ENCODE results near the gene HABP2.

The HABP2 gene

DNA sequence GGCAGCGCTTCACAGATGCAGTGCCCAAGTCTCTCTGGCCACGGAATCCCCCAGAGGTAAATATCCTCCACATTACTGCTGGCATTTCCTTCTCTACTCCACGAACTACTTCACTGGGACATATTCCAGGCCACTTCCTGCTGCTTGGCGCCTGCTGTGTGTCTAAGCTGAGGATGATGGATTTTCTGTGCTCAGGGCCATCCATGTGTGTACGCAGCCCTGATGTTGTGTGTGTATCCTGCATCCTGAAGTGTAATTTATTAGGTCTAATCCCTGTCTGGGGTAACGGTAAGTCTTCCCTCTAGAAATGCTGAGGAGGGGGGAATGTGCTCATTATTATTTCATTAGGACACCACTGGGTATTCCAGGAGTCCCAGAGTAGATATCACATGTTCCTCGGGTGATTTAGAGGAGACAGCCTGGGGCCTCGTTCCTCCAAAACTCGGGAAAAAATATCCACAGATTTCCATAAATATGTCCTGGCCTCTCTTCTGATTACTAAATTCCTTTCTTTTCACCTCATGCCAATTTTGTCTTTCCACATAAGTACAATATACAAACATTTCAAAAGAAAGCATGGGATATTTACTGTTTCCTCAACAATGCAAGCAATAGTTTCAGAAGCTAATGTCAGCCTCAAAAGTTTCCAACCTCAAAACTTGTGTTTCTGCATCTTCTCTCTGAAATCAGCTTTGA, 25.5 kb upstream of the HABP2 start:
- no peak for DNase-seq (ENCODE audit: low read depth)

DNA sequence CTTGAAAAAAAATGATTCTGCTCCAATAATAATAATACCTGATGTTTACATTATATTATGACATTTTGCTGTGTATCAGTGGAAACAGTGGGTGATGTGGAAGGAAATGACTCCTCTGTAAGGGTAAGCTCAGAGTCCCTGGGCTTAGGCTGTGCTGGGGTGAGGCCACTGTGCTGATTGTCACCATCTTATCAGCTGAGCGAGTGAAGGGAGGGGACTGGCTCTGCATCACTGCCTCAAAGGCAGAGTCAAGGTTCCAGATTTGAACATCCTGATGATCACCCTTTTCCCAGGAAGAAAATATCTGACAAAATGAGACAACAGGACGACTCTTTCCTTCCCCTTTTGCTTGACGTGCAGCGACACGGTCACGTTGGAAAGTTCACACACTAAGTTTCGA, 24.0 kb upstream of the HABP2 start:
- DNase-seq (ENCODE audit: low read depth) = no peak

DNA sequence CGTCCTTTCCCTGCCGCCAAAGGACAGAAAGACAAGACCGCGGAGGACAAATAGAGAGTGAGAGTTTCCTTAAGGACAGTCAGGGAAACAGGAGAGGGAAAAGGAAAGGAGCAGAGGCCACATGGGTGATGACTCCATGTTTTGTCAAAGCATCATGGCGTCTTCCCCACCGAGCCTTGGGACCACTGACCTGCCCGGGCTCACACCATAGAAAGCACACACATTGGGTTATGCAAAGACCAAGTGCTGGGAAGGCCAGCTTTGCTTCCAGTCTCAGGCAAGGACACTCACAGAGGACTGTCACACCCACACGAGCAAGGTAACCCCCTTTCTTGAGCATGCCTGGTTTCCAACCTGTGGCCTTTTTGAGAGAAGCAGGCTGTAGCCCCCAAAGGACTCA, 23.3 kb upstream of the HABP2 start:
- DNase-seq (ENCODE audit: low read depth) = no peak

DNA sequence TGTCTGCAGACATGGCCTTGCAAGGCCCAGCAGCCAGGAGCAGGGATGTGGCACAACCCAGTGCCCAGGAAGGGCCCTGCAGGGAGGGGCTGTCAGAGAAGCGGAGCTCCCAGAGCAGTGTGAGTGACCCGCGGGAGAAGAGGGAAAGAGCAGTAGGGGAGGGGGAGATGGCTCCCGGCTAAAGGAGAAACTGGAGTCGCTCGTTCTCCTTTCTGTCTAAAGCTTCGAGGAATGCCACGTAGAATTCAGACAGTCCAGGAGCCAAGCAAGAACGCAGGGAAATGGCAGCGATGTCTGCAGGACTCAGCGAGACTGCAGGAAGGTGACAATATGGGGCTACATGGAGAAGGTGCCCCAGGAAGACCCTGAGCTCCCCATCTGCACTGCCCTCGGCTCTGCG, 22.4 kb upstream of the HABP2 start:
- DNase-seq (ENCODE audit: low read depth) = no peak

DNA sequence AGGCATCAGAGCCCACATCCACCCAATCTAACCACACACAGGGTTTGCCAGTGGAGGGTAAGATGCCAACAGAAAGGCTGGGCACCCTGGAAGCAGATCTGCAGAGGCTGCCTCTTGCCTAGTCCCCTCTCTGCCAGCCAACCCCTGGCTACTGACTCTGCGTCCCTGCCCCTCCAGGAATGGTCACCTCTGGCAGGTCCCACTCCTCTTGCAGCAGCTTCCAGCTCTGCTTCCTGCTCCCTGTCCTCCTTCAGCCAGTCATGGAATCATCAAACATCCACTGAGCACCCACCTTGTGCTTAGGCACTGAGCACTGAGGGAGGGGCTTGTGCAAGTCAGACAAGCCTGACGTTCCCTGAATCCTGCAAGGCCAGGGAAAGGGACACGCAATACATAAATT, 20.1 kb upstream of the HABP2 start:
- no peak for DNase-seq (ENCODE audit: low read depth)

DNA sequence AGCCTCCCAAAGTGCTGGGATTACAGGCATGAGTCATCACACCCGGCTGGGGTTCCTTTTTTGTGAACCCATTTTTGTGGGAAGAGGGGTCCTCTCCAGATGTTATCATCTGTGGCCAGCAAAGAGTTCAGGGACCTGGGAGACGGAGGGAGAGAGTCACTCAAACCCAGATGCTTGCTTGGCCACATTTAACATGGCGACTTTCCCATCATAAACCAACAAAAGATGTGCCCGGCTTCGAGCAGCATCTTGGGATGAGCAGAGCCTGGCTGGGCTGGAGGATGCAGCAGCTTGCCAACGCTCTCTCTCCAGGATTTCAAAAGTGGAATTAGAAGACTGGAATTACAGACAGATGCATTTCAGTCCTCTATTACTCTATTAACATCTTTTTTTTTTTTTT, 19.1 kb upstream of the HABP2 start:
- DNase-seq (ENCODE audit: low read depth) = no peak

DNA sequence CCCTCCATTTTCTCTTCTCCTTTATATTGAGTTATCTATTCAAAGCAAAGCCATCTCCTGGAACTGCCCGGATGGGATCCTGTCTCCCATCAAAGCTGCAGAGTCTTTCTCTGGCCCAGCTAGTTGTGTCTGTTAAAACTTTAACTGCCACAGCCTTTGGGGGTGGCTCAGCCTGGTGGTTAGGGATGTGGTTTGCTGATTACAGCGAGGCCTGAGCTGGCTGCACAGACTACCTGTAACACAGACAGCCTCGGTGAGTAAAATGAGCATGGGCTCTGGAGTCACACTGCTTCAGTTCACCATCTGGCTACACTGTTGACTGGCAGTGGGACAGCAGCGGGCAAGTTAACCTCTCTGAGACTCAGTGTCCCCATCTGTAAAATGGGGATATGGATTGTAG, 18.4 kb upstream of the HABP2 start:
- DNase-seq (ENCODE audit: low read depth) = no peak

DNA sequence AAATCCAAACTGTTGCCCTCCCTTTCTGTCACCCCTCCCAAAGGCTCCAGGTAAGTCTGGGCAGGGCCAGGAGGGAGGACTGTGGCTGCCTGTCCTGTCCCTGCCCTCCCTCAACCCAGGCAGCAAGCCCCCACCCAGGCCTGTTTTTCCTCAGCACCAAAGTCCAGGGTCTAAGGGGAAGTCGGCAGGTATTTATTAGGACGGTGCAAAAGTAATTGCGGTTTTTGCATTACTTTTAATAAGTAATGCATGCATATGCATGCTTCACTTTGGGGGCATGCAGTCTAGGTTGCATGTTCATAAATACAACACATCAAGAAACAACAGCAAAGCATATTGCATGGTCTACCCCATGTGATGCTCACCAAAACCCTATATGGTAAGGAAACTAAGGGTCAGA, 15.2 kb upstream of the HABP2 start:
- DNase-seq (ENCODE audit: low read depth) = no peak

DNA sequence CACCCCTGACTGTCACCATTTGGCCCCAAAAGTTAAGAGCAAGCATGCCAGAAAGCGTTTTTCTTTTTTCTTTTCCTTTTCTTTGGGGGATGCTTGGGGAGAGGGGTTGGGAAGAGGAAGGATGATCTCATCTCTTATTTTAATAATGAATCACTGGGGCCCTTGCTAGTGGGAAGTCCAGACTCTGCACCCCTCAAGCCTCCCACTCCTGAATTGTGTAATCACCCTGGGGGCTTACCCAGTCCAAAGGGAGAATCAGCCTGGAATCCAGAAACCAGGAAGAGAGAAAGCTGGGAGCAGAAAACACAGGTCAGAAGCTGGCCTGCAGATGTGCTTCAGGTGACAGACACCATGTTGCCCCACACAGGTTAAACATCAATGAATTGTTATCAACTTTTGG, 14.7 kb upstream of the HABP2 start:
- no peak for DNase-seq (ENCODE audit: low read depth)

DNA sequence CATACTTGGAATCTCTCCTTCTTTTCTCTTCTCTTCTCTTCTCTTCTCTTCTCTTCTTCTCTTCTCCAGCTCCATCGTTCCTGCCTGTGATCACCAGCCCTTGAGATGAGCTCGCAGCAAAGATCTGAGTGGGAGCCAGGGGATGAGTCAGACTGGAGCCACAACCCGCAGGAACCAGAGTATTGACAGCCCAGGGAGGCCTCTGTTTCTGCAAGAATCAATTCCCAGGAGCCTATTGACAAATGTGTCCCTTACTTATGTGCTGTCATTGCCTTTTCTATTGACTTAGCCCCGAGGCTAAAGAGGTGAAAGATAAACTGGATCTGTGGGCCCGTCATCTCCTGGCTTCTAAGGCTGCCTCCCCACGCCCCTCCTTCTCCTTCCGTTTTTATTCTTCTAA, 13.1 kb upstream of the HABP2 start:
- DNase-seq (ENCODE audit: low read depth) = no peak

DNA sequence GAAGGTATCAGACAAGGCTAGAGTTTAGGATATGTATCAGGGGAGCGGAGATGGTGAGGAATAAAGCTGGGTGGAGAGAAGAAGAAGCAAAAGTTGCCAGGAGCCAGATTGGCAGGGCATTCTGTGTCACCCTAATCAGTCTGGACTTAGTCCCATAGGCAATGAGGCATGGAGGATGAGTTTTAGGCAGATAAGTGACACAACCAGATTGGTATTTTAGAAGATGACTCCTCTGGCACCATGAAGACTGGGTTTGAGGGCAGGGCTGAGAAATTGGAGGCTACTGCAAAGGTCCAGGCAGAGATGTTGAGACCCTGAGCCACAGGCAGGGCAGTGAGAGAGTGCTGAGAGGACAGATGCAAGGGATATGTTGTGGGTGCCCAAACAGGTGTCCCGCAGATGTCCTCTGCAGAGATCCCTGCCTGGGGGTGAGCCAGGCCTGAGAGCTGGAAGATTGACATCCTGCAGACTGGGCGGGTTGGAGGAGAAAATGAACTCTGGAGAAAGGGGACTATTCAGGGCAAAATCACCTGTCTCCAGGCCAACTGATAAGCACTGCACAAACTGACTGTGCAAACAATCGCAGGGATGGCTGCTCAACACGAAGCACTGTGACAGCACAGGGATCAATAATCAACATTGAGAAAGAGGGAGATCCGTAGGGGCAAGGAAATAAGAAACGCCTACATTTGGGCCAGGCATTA, 11.9 kb upstream of the HABP2 start:
- DNase-seq (ENCODE audit: low read depth) = no peak

DNA sequence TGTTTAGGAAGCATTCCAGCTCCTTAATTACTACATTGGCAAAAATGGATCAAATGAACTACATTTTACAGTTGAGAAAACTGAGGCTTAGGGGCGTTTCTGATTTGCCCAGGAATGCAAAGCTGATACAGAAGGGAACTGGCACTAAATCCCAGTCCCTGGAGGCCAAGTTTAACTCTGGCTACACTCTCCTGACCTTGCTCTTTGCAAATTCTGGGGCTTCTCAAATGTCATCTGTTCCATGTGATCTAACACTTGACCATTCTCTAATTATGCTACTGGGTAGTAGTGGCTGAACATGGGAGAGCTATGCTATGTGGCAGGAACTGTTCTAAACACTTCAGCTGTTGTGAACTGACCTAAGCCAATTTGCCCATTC, 11.3 kb upstream of the HABP2 start:
- DNase-seq (ENCODE audit: low read depth) = no peak

DNA sequence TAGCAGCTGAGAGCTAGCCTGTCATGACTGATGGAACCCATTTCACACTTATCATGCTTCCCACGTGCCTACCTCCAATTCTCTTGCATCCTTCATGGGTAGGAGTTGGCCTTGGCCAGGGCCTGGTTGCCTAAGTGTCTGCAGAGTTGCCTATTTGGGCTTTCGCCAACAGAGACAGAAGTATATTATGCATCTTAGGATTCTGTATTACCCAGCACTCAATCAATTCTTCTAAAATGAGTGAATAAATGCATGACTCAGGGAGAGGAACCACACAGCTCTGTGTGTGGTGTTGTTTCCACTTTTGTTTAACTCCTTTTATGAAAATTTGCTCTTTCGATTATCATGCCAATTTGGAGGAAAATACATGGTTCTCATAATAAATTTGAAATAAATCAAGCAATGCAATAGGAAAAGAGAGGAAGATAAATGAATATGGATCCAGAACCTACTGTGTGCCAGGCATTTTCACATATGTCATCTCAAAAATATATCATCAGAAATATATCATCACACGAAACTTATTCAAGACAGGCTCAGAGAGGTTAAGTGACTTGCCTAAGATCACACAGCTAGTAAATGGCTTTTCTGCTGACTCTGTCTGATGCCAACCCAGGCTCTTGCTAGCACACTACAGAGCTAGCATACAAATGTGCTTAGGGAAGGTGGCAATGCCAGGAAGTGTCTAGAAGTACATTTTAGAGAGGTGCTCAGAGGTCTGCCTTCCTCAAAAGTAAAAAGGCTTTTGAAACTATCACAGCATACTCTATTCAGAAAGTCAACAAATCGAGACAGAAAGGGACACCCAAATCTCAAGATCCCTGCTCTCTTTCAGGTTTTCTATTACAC, 9.5 kb upstream of the HABP2 start:
- no peak for DNase-seq (ENCODE audit: low read depth)

DNA sequence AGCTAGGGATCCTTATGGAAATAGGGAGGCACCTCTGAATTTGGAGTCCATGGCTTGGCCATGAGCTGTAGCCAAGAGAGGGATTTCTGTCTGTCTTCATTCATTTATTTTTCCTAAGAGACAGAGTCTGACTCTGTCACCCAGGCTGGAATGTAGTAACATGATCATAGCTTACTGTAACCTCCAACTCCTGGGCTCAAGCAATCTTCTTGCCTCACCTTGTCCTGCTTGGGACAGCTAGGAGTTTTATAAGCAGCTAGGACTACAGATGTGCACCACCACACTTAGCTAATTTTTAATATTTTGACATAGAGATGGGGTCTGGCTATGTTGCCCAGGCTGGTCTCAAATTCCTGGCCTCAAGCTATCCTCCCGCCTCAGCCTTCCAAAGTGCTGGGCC, 8.5 kb upstream of the HABP2 start:
- DNase-seq (ENCODE audit: low read depth) = no peak

DNA sequence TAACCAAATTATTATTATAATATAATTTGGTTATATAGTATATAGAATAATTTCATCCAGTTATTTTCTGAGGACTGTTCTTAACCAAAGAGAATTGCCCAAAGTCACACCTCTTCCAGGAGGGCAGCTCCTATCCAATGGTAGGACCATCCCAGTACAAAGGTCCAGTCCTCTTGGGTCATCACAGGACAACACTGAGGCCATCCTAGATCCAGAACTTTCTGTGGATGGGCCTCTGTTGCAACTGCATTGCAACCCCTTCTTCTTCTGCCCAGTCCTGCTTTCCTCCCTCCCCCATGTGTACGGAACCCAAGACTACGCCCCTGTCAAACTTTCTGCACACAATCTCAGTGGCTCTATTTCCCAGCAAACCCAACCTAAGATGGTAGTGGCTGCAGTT, 5.4 kb upstream of the HABP2 start:
- DNase-seq (ENCODE audit: low read depth) = no peak

DNA sequence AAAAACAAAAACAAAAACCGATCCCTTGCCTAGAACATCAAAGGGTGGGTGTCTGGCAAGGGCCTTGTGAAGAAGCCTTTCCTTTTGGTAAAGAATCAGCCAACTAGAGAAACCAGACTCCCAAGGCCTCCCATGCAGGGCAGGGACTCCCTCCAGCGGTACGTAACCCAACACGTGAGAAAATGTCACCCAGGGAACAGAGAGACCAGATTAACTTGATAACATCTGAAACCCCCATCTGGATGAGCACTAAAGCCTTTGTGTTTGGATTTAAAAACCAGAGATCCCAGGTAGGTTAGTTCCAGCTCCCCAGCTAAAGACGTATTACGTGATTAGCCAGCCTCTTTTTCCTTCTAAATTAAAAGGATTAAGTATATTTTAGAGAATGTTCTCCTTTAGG, 3.0 kb upstream of the HABP2 start:
- no peak for DNase-seq (ENCODE audit: low read depth)

DNA sequence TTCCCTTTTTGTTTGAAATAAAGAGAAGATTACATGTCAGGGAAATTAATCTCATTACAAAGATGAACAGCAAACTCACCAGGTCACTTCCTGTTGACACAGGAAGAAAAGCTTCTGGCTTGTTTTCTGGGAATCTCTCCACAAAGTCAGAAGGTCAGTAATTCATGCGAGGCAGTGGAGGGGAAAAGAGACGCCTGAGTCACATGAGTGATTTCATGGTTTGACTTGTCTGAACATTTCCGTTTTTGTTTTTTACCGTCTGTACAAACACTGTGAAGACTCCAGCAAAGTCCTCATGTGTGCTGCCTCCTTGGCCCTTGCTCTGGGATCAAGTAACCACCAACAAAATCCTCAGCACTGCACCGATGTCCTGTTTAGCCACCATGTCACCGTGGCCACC, 2.5 kb upstream of the HABP2 start:
- no peak for DNase-seq (ENCODE audit: low read depth)

DNA sequence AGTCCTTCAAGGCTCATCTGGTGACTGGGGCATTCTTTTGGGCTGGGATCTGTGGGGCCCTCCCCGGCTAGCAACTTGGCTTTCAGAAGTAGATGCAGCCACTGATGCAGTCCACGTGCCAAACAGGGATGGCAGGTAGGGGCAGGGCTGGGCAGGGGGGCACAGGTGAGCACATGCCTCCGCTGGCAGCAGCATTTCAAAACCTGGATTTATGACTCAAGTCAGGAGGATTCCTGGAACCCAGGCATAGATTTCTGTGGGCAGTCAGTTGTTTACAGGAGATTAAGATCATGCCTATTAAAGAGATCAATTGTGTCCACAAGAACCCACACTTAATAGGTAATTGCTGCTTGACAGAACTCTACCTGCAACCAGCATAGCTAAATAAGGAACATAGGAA, 839 bp upstream of the HABP2 start:
- DNase-seq (ENCODE audit: low read depth) = no peak

DNA sequence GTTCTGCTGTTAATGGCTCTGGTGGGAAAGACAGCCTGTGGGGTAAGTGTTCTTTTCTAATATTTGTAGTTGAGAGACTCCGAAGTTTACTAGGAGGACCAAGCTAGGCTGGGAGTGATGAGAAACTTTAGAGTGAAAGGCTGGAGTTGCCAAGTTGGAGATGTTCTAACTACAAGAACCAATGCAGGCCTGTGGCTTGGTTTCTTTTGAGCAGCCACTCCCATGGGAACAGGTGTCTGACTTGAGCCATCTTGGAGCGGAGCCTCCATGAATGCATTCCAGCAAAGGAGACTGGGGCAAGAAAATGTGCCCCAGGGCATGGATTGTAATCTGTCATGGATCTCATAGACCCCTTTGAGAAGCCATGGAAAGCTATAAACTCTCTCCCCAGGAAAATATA, 296 bp downstream of the HABP2 start:
- no peak for DNase-seq (ENCODE audit: low read depth)

DNA sequence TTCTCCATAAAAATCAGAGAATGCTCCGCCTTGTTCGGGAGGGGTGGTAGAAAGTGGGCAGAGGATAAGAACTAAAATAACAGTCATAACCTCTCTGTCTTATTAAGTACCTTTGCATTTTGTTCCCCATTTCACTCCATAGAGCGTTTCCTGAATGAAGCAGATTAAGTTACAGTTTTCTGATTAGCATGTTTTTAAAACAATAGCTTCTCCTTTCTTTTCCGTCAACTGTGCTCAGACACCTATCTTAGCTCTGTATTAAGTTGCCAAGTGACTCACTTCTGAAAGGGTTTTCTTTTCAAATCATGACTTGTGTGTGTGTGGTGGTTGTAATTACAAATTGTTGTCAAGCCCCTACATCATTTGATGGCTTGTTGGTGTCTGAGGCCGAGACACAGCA, 1.4 kb downstream of the HABP2 start:
- DNase-seq (ENCODE audit: low read depth) = no peak

DNA sequence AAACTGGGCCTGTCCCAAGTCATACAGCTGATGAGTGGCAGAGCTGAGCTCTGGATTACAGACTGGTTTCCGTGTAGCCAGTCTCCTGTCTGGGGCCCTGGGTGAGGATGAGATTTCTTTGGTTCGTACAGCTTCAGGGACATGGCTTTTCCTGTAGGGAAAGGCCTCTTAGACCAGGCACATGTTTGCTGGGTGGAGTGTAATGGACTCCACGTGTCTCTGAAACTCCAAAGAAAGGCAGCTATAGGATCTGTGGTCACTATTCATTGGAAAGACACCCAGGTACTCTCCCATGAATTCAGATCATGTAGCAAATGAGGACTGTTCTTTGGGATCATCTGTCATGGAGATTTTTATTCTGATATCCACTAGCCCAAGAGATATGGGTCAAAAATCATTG, 2.4 kb downstream of the HABP2 start:
- DNase-seq (ENCODE audit: low read depth) = no peak

DNA sequence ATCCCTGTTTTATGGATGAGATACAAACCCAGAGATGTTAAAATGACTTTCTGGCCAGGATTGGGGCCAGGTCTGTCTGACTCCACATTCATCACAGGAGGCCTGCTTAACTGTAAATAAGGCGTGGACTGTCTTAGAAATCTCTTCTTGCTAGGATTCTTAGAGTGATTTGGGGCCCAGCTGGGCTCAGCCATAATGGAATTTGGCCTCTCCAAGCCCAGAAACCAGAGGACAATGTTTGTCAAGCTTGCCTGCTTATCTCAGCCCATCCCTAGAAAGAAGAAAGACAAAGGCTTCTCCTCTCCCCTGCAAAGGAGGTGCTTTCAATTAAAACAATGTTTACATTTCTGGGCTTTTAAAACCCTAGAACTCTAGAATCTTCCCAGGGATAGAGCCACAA, 2.9 kb downstream of the HABP2 start:
- DNase-seq (ENCODE audit: low read depth) = no peak

DNA sequence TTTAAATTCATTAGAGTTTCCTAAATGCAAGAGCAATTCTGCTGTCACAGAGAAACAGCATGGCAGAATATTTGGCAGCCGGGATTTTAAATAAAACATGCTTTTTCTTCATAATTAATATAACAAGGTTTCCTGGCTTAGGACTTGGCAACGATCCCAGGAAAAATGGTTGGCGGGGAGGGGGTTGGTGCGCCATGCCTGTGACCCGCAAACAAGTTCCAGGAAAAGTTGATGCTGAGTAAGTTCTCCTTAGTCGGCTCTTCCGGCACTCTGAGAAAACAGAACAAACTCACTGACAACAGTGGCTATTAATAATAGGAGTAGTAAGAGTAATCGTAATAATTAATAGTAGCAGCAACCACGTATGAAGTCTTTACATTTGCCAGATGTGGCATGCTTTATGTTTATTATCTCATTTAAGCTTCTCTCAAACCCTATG, 4.6 kb downstream of the HABP2 start:
- no peak for DNase-seq (ENCODE audit: low read depth)

Measured in HS-27A (cell line).